GM19463 (cell line): ENCODE measurements around the gene LMX1B.
"Not testable (repeated sequence)": the region's sequence is repeated elsewhere in the genome, so short reads cannot be mapped to it uniquely, and the experiment has no call there.

Experiments
- ATAC-seq: cut with Tn5 transposase; IDR thresholded peaks from one replicate; pipeline ENCODE4 v1.9.1; 2021; ENCODE audit warnings: mild to moderate bottlenecking, moderate library complexity; ENCODE audit not compliant: unreplicated experiment

LMX1B gene

DNA sequence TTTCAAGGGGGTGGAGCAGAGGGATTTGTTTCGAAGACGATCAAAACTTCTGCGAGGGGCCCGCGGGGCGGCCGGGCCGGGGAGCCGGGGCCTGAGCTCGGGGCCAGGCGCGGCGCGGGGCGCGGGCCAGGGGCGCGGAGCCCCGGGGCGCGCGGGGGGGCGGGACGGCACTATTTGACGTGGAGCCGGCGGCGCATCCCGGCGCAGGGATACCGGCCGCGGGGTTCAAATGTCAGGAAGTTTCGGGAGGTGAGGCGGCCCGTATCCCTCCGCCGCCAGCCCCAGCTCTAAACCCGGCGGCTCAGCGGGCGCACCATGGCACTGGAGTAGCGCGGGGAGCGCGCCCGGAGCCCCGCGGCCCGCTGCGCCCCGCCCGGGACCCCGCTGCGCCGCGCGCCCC lies at the start of gene LMX1B:
TSS of gene LMX1B (plus strand) at position 278 of the 400 bp plus-strand sequence. CDS start 522 bp downstream, outside the sequence.
- no peak for ATAC-seq

DNA sequence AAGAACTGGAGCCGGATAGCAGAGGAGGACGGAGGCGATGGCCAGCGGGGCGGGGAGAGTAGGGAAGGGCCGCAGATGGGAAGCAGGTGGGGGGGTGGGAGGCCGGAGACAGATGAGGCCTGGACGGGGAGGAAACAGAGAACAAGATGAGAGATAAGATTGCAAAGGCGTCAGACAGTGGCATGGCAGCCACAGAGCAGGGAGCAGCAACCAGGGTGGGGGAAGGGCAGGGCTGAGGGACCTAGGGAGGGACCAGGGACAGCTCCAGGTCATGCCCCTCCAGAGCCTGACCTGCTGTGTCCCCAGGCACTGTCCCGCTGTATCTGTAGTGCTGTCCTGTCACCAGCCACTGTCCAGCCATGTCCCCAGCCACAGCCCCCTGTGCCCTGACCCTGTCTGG lies 49.6 kb upstream of the LMX1B start:
- ATAC-seq: no peak

DNA sequence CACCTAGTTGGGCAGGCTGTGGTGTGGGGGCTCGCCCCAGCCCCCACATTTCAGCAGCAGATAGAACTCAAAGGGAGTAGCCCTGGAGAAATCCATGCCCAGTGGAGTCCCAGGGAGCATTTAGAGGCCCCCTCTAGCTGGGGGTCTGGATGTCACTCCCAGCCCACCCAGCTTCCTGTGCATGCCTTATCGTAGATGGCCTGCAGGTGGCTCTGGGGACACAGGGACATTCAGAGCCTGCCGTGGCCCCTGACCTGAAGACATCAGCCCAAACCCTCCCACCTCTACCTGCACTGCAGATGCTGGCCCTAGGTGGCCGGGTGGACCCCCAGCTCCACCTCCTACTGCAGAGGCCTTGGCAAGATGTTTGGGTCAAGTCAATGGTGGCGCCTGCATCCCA lies 49.0 kb upstream of the LMX1B start:
- no peak for ATAC-seq

DNA sequence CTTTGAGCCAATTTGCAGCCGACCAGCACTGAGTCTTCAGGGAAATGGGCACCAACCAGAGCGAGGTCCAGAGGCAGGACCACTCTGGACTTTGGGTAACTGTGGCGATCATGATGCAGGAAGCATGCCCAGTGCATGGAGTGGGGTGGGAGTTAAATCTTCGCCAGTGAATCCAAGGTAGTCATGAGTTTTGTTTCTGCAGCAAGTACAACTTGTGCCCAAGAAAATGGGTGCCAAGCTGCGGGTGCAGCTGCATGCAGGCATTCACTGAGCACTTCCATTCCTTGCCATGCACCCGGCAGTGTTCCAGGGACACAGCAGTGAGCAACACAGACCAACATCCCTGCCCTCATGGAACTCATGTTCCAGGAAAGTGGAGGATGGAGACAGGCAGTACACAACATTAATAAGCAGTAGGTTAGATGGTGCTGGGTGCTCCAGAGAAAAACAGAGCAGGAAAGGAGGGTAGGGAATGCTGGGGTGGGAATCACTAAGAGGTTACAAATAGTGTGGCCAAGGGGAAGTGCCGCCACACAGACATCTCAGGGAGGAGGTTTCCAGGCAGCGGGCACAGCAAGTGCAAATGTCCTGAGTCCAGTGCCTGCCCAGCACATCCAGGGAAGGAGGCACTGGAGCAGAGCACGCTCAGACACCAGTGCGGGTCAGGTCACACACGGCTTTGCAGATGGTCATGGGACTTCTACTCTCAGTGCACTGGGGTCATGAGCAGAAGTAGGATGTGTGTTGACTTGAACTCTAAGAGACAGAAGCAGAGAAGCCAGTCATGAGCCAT lies 48.2 kb upstream of the LMX1B start:
- no peak for ATAC-seq

DNA sequence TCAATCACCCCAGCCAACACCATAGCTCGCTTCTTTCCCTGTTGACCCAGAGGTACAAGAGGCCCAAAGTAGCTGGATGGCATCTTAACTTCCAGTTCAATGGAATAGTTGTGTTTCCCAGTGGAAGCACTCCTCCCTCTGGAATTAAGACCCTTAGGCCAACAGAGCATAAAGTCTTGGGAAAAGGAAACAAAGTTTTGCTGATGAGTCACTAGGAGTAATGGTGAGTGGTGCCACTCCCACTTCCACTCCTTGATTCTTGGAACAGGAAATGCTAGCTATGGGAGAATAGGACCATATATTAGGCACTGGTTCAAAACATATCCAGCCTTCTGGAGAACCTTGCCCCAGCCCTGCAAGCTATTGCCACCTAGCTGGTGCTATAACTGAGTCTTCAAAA lies 44.7 kb upstream of the LMX1B start:
- no peak for ATAC-seq

DNA sequence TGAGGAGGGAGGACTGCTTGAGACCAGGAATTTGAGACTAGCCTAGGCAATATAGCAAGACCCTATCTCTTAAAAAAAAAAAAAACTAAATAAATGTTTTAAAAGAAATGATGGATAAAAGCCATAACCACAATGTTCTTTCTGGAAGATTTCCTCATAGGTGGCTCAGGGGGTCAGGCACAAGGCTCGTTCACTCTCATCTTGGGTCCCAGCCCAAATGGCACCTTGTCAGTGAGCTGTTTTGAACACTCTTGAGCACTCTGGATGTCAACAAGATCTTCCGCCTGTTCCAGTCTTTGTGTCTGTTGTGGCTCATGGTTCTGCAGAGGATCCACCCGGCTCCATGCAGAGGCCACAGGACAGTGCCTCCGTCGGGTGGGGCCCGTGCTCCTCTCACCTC lies 35.7 kb upstream of the LMX1B start:
- ATAC-seq: no peak

DNA sequence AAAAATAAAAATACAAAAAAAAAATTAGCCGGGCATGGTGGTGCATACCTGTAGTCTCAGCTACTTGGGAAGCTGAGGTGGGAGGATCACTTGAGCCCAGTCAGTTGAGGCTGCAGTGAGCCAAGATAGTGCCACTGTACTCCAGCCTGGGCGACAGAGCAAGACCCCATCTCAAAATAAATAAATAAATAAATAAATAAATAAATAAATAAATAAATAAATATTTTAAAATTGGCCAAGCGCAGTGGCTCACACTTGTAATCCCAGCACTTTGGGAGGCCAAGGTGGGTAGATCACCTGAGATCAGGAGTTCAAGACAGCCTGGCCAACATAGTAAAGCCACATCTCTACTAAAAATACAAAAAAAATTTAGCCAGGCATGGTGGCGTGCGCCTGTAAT lies 33.4 kb upstream of the LMX1B start:
- ATAC-seq: not testable (repeated sequence)

DNA sequence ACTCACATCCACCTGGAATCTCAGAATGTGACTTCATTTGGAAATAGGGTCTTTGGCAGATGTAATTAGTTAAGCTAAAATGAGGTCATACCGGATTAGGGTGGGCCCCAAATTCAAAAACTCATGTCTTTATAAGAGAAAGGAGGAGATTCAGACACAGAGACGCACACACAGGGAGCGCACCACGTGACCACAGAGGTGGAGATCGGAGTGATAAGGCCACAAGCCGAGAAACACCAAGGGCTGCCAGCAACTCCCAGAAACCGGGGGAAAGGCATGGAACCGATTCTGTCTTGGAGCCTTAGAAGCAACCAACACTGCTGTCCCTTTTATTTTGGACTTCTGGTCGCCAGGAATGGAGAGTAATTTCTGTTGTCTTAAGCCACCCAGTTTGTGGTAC lies 31.8 kb upstream of the LMX1B start:
- ATAC-seq: no peak

DNA sequence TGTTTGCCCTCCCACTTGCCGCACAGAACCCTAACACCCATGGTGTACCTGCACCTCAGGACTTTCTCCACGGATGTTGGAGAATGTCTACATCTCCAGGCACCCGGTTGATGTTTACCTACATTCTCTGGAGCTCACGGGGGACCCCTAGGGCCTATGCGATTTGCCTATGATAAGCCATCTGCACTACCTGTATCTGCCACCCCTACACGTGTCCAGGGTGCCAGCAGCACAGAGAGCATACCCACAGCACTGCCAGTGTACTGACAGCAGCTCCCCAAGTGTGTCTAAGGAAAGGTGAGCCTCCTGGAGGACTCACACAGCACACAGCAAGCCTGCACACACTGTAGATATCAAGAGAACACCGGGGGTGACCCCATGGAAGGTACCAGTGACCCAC lies 31.3 kb upstream of the LMX1B start:
- no peak for ATAC-seq

DNA sequence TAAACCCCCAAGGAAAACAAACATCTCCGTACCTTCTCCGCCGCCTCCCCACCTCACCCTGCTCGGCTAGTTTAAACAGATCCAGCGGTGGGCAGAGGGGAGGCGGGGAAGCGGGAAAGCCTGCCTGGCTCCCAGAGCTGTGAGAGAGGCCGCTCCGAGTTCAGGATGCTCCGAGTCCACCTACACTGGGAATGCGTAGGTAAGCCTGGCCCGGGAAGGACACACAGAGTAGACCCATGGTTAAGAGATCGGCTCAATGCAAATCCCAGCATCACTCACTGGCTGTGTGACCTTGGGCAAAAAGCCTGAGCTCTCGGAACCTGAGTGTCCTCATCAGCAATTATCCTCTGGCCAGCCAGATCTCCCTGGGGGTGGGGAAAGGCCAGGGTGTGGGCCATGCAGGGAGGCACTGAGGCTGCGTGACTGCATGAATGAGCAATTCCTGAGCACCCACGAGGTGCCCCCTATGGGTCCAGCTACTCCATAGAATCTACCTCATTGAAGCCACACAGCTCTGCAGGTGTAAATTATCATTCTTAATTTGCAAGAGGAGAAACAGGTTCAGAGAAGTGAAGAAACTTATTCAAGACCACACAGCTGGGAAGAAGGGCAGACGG lies 30.5 kb upstream of the LMX1B start:
- no peak for ATAC-seq

DNA sequence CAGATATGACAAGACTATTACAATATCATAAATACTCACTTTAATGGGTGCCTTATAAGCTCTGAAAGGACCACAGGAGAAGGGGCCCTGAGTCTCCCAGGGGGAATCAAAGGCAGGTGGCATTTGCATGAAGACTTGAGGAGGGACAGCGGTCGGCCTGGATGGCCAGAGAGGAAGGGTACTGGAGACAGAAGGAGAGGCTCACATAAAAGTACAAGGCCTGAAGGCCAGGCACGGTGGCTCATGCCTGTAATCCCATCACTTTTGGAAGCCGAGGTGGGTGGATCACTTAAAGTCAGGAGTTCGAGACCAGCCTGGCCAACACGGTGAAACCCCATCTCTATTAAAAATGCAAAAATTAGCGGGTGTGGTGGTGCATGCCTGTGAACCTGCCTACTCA lies 29.1 kb upstream of the LMX1B start:
- no peak for ATAC-seq

DNA sequence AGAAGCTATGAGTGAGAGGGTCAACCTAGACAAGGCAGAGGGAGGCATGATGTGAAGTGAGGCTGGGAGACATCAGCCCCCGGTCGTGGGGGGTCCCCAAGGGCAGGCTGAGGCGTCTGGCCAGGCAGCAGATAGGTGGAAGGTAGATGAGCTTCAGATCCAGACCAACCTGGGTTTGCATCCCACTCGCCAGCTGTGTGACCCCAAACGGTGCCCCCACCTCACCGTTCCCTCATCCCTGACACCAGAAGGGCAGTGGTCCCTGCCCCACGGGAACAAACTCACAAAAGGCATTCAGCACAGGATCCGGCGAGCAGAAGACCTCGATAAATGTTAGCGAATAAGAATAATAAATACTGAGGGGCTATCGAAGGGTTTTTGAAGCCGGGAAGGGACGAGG lies 27.5 kb upstream of the LMX1B start:
- ATAC-seq: no peak

DNA sequence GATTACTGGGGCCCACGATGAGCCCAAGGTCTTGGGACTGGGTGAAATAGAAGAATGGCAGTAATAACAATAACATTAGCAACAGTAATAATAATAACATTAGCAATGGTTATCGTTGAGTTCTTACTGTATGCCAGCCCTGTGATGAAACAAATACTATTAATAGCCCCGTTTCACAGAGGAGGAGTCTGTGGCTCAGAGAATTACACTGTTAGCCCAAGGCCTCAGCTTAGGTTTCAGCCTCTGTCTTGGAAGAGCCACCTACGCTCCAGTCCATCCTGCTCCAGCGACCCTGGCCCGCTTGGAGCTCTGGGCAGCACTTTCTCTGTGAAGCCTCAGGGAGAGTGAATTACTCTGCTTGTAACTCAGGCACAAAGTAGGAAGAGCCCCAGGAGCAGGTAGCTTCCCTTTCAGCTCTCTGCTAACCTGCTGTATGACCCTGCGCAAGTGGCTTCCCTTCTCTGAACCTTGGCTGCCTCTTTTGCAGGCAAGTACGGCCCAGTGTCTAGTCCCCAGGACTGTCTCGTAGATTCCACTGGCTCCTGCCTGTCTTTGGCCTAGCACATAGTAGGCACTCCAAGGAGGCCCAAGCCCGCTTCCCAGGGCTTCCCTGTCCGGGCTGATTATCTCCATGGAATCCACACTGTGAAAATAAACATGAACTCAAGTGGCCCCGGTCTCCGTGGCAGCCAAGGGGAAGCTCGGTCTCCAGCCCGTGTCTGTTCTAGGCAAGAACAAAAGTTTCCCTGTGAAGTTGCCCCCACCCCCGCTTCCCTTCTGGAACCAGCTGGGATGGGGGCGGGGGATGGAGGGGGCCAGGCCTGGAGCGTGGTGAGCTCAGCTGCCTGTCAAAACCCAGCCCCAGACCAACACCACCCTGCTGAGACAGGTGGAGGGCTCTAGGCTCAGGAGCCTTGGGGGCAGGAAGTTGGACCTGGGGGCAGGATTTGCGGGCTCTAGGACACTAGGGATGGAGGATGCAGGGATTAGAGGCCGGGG lies 26.2 kb upstream of the LMX1B start:
- no peak for ATAC-seq

DNA sequence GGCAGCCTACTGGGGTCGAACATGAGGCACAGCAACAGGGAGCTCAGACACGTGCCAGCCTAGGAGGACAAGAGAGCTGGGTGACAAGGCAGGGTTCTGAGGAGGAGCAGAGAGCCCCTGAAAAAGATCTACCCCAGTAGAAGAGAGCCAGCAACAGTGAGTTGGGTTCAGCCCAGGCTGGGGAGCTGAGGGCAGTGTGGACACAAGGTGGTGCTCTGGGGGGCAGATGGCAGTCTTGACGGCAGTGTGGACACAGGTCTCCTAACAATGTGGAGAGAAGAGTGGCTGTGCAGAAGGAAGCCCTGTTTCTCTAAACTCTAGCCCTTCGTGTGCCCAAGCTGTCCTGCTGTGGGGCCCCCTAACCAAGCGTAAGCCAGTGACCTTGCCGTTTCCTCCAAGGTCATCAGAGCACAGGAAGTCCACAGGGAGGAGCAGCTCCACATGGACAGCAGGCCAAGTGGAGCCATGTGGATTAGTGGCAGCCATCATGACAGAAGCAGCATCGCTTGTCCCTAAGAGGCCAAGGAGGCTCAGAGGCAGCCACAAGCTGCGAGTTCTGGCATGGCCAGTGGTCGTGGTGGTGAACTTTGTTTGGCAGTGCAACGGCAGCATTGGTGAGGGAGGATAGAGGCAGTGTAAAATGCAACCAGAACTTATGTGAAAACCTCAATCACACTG lies 25.1 kb upstream of the LMX1B start:
- no peak for ATAC-seq

DNA sequence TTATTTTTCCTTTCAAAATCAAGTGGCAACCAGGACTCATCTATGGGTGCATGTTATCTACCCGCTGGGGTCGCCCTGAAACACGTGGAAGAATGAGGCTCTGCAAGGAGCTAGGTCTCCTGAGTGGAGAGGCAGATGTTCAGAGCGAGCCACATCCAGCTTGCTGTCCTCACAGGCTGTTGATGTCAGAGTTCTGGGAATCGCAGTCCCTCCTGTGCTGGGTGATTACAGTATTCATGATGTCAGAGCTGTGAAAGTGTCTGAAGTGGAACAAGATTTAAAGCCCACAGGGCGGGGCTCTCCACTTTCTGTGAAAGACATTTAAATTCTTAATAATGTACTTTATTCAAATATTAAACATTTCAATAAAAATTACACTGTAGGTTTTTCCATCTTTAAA lies 24.4 kb upstream of the LMX1B start:
- no peak for ATAC-seq

DNA sequence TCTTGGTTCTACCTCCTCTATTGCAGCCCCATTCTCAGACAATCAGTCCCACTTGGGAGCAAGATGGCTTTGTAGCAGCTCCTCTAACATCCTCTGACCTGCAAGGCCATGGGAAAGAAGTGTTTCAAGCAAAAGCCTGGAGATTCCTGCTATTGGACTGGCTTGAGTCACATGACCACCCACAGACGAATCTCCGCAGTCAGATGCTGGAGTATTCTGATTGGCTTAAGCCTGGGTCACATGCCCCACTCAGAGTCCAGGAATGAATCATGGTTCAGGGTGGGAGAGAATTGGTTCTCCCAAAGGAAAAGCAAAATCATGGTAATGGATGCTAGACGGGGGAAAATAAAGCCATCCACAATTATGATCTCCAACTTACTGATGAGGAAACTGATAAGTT lies 22.6 kb upstream of the LMX1B start:
- ATAC-seq: no peak

DNA sequence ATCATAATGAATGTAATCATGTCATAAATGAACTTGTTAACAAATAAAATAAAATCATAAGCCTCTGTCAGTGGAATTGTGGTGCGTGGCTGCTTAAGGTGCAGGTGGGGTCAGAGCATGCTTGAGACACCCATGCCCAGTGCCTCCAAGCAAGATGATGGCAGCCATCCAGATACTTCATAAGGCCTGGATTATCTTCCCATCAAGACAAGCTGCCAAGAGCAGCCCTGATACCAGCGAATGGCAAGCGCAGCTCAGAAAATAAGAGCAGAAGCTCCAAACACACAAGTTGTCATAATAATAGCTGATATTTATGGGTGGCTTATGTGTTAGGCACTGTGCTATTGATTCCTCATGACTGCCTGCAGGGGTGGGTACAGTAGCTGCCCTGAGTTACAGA lies 21.8 kb upstream of the LMX1B start:
- no peak for ATAC-seq

DNA sequence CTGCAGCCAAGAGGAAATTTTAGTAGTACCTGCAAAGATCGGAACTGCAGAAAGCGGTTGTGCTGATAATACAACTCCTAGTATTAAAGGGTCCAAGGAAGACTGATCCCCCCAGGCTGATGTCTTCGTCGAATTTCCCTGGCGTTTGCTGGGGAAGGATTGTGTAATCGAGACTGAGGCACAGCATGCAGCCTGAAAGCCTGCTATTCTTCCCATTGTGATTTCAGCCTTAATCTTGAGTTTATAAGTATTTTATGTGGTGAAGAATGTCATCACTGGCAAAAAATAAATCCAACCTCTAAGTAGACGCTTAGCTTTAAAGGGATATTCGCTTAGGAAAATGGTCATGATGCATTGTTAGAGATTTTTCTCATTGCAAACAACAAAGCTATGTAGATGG lies 21.3 kb upstream of the LMX1B start:
- no peak for ATAC-seq

DNA sequence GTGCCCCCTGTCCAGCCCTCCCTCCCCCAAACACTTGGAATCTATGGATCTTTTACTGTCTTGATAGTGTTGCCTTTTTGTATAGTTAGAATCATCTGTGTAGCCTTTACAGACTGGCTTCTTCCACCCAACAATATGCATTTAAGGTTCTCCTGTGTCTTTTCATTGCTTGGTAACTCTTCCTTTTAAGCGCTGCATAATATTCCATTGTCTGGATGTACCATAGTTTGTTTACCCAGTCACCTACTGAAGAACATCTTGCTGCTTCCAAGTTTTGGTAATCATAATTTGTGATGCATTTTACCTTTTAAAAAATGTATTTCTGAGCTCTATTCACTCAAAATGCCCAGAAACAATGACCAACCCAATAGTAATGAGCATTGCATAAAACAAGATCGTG lies 17.7 kb upstream of the LMX1B start:
- ATAC-seq: no peak

DNA sequence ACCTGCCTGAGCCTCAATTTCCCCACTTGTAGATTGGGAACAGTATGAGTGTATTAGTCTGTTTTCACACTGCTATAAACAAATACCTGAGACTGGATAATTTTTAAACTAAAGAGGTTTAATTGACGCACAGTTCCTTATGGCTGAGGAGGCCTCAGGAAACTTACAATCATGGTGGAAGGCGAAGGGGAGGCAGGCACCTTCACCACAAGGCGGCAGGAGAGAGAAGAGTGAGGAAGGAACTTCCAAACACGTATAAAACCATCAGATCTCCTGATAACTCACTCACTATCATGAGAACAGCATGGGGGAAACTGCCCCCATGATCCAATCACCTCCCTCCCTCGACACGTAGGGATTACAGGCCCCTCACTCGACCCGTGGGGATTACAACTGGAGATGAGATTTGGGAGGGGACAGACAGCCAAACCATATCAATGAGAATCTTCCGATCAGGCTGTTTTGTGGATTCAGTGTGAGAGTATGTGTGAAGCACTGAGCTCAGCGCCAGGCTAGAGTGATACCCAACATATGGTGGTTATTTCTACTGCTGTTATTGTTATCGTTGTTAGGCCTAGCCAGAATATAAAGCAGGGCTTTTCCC lies 14.6 kb upstream of the LMX1B start:
- no peak for ATAC-seq
